GM10248 (cell line): ENCODE measurements around the gene OR8D4.
"Not testable (repeated sequence)": the region's sequence is repeated elsewhere in the genome, so short reads cannot be mapped to it uniquely, and the experiment has no call there.

Experiments
- CTCF ChIA-PET: fragments of 300-600 bp; sonication (Branson Sonifier 250); formaldehyde crosslinking; extraction: SDS; loops from one replicate; lab custom pipeline; 2021; ENCODE audit warnings: antibody characterized with exemption; lab: Yijun Ruan, JAX
- POLR2A ChIA-PET: fragments of 350-650 bp; sonication (Branson Sonifier 250); formaldehyde crosslinking; extraction: SDS; loops from one replicate; lab custom pipeline; 2020; ENCODE audit warnings: antibody characterized with exemption; lab: Yijun Ruan, JAX
- DNase-seq: peaks from one replicate; pipeline ENCODE4 v3.0.0; 2012; ENCODE audit errors: extremely low spot score
- TF ChIP-seq, protein P1 (sequence below): IDR thresholded peaks from 2 replicates; pipeline ENCODE4 v1.5.1; 2012; ENCODE audit warnings: mild to moderate bottlenecking, low read depth; ENCODE audit errors: extremely low read depth, missing control alignments, control extremely low read depth

Gene OR8D4

GRCh38 chr11:123901867-123902266 is at the start of gene OR8D4:
TSS of gene OR8D4 (plus strand) at chr11:123902167. CDS start at chr11:123906432, 4,265 bp downstream.
- POLR2A ChIA-PET, result no interaction called here
- CTCF ChIA-PET, result no interaction called here
- TF ChIP-seq, protein P1, sequence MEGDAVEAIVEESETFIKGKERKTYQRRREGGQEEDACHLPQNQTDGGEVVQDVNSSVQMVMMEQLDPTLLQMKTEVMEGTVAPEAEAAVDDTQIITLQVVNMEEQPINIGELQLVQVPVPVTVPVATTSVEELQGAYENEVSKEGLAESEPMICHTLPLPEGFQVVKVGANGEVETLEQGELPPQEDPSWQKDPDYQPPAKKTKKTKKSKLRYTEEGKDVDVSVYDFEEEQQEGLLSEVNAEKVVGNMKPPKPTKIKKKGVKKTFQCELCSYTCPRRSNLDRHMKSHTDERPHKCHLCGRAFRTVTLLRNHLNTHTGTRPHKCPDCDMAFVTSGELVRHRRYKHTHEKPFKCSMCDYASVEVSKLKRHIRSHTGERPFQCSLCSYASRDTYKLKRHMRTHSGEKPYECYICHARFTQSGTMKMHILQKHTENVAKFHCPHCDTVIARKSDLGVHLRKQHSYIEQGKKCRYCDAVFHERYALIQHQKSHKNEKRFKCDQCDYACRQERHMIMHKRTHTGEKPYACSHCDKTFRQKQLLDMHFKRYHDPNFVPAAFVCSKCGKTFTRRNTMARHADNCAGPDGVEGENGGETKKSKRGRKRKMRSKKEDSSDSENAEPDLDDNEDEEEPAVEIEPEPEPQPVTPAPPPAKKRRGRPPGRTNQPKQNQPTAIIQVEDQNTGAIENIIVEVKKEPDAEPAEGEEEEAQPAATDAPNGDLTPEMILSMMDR, result no peak
- DNase-seq, result no peak

DNA sequence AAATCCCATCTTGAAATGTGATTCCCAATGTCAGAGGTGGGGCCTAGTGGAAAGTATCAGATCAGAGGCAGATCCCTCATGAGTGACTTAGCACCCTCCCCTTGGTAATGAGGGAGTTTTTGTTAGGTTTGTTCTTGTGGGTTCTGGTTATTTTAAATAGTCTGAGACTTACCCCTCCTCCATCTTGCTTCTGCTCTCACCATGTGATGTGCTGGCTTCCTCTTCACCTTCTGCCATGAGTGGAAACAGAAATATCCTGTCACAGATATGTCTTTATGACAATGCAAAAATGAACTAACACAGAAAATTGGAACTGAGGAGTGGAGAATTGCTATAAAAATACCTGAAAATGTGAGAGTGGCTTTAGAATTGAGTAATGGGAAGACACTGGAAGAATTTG is 49.6 kb upstream of the OR8D4 start:
- CTCF ChIA-PET, result no interaction called here
- TF ChIP-seq, protein P1, result no peak
- no peak for DNase-seq
- POLR2A ChIA-PET, result no interaction called here

DNA sequence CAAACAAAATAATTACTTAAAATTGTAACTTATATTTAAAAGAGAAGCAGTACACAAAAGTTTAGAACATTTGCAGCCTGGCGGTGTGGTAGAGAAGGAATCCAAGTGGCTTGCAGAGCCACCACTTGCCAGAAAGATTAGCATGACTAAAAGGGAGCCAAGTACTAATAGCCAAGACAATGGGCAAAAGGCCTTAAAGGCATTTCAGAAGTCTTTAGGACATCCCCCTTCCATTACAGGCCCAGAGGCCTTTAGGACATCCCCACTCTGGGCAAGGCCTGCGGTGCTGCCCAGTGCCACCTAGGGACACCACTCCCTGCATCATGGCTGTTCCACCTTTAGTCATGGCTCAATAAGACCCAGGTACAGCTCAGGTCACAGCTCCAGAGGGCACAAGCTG is 48.9 kb upstream of the OR8D4 start:
- DNase-seq, result no peak
- ChIA-PET CTCF (no interaction called here), POLR2A (no interaction called here)
- TF ChIP-seq, protein P1, result no peak

GRCh38 chr11:123856444-123856843 is 45.5 kb upstream of the OR8D4 start:
- POLR2A ChIA-PET, result no interaction called here
- no peak for DNase-seq
- TF ChIP-seq, protein P1, result no peak
- CTCF ChIA-PET, result no interaction called here

DNA sequence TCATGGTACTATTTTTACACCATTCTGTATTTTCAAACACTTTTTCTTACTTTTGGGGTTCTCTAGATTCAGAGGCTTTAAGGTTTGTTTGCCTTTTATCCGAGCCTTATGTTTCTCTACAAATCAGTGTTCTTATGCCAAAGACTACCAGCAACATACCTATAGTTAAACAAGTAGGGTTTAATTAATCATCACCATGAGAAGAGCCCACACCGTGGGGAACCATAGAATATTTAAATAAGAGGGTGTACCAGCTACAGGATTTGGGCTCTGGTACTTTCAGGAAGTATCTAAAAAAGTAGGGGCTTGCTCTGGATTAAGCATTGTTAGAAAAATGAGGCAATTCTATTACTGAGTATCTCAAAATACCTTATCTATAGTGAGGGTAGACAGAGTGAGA is 42.2 kb upstream of the OR8D4 start:
- ChIA-PET POLR2A (no interaction called here), CTCF (no interaction called here)

GRCh38 chr11:123865293-123865692 is 36.7 kb upstream of the OR8D4 start:
- CTCF ChIA-PET, DNase-seq, POLR2A ChIA-PET: not testable (repeated sequence)

More for the DNA sequence above, 42.2 kb upstream of the OR8D4 start:
- DNase-seq, result no peak
- TF ChIP-seq, protein P1, result no peak

GRCh38 chr11:123867795-123868194 is 34.2 kb upstream of the OR8D4 start:
- DNase-seq, POLR2A ChIA-PET, CTCF ChIA-PET: not testable (repeated sequence)

- ChIA-PET CTCF (no interaction called here), POLR2A (no interaction called here)
- no peak for DNase-seq
- TF ChIP-seq, protein P1, result no peak
Measured at GRCh38 chr11:123880912-123881311, 21.1 kb upstream of the OR8D4 start.
